Thoracic aorta (tissue), 2 donors: Measurements from ENCODE around the gene TMEM198. TPM values are rescaled to one million over a fixed set of nuclear protein-coding genes. Genes with fewer than 3 reads are reported as not detected.

ENCODE experiments used
- ATAC-seq: fragments of 150-250 bp; one replicate; pipeline ENCODE4 v1.8.0; 2017; ENCODE audit warnings: low read depth; ENCODE audit not compliant: insufficient number of reproducible peaks, low FRiP score
- DNase-seq: peaks from one replicate; pipeline ENCODE4 v3.0.0-alpha.2; 2020; ENCODE audit warnings: low spot score
- H3K27ac ChIP-seq, 2 donors: fragments of 200-600 bp; sonication (generic); 1 replicate in 1 of 2; 2 replicates in 1 of 2; pipeline ENCODE4 v1.5.1; 2016; ENCODE audit warnings: mild to moderate bottlenecking in 2 of 2, moderate library complexity in 2 of 2
- H3K27me3 ChIP-seq: fragments of 200-600 bp; sonication (generic); replicated peaks from 2 replicates; pipeline ENCODE4 v1.6.0; 2016; ENCODE audit warnings: mild to moderate bottlenecking; ENCODE audit not compliant: insufficient read depth
- H3K36me3 ChIP-seq: fragments of 200-600 bp; sonication (generic); one replicate; pipeline ENCODE4 v1.5.1; 2016
- H3K4me1 ChIP-seq, 2 donors: fragments of 200-600 bp; sonication (generic); 1 replicate in 1 of 2; 2 replicates in 1 of 2; pipeline versions ENCODE4 v1.5.1 to v1.6.0; 2016; ENCODE audit warnings: low read depth in 2 of 2, mild to moderate bottlenecking in 1 of 2; ENCODE audit not compliant: control insufficient read depth in 1 of 2
- H3K4me3 ChIP-seq: fragments of 200-600 bp; sonication (generic); 2 replicates; pipeline ENCODE4 v1.5.1; 2016; ENCODE audit warnings: mild to moderate bottlenecking
- H3K9me3 ChIP-seq: fragments of 200-600 bp; sonication (generic); 2 replicates; pipeline ENCODE4 v1.5.1; 2016
- total RNA-seq, 2 donors: library from RNA; depleted of rRNA; stranded (reverse); fragments of >200 nt; gene quantifications; one replicate each; pipeline versions ENCODE4 v1.1.0 to v1.2.3, GENCODE V29; 2016
- TF ChIP-seq, protein P1 (sequence below): fragments of 200-600 bp; sonication (generic); IDR thresholded peaks from one replicate; pipeline ENCODE4 v1.5.1; 2019; ENCODE audit warnings: antibody characterized with exemption

Gene TMEM198
- total RNA-seq, 2 donors from 2014 or later: 1.4 to 3.9 TPM

DNA sequence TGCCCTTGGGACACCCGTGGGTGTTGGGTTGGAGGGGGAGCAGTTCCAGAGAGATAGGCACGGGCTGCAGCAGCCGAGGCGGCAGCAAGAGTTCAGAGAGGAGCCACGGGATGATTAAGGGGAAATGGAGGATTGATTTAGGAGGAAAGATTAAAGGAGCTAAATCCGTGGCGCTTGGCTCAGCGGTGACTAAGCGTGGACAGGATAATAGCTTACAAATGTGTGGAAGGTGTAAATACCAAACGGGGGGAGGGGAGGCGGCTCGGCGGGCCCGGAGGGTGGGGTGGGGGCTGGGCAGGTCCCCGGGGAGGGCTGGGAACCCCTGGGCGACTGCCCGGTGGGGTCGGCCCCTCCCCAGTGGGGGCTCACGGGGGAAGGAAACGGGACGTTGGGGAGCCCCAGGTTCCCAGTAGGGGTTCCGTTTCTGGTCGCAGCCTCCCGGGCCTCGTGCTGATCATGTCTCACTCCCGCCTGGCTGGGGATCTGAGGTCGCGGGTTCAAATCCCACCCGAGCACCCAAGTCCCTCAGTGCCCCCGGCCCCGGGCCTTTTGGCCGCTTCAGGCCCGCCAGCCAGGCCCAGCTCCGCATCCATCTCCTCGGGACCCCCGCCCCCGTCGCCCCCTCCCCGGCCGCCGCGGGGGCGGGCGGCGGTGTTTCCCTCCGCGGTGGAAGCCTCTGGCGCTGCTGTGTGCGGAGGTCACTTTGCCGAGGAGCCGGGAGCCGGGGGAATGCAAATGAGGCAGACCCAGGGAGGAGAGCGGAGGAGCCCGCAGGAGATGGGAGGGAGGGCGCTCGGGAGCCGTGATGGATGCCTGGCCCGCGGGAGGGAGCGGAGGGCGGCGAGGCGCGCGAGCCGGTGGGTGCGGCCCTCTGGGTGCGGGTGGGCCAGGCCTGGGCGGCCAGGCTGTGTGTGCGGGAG lies 21.5 kb upstream of the TMEM198 start:
- Histone ChIP-seq H3K36me3 (no peaks in the 10 kb centered on the region), H3K27me3 (no peaks in the 10 kb centered on the region), H3K4me1 (peaks cover 0 to 25% of the 10 kb centered on the region in 2 donors), H3K9me3 (no peaks in the 10 kb centered on the region), H3K4me3 (peak overlapping the region; percentile 66), H3K27ac (peak overlapping the region in 1 of 2 donors; percentile 29)
- DNase-seq (no peak), ATAC-seq (no peak)
- TF ChIP-seq, protein P1, sequence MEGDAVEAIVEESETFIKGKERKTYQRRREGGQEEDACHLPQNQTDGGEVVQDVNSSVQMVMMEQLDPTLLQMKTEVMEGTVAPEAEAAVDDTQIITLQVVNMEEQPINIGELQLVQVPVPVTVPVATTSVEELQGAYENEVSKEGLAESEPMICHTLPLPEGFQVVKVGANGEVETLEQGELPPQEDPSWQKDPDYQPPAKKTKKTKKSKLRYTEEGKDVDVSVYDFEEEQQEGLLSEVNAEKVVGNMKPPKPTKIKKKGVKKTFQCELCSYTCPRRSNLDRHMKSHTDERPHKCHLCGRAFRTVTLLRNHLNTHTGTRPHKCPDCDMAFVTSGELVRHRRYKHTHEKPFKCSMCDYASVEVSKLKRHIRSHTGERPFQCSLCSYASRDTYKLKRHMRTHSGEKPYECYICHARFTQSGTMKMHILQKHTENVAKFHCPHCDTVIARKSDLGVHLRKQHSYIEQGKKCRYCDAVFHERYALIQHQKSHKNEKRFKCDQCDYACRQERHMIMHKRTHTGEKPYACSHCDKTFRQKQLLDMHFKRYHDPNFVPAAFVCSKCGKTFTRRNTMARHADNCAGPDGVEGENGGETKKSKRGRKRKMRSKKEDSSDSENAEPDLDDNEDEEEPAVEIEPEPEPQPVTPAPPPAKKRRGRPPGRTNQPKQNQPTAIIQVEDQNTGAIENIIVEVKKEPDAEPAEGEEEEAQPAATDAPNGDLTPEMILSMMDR: no peak

DNA sequence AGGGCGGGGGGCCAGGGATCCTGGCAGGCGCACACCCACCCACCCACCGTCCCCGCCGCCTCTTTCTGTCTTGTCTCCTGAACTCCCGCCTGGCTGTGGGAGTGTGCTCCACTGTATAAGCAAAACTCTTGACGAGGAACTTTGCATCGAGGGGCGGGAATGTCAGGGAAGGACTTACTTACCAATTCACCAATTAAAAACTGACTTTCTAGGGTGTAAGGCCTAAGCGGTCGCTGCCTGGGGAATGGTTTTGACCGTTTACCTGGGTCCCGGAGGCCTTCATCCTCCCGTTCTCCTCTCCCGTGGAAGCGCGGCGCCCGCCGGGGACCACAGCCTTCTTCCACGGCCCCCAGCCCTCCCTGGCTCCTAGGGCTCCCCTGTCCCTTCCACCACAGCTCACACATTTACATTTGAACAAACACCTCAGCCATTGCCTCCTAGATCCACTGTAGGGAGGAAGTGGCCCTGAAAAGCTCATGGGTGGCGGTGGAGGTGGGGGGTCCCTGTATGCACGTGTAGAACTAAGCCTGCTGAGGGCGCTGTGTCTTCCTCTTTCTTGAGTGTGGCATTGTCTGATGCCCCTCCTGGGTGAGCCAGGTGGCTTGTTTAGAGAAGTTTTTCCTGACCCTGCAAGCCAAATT lies 20.7 kb upstream of the TMEM198 start:
- TF ChIP-seq, protein P1: no peak
- H3K4me3 ChIP-seq: peak overlapping the region; percentile 66
- H3K36me3 ChIP-seq: no peaks in the 10 kb centered on the region
- ATAC-seq (no peak), DNase-seq (no peak)
- H3K27me3 ChIP-seq: no peaks in the 10 kb centered on the region
- peaks cover 0 to 25% of the 10 kb centered on the region in 2 donors for H3K4me1 ChIP-seq
- H3K27ac ChIP-seq: no peak overlapping the region
- H3K9me3 ChIP-seq: no peaks in the 10 kb centered on the region

DNA sequence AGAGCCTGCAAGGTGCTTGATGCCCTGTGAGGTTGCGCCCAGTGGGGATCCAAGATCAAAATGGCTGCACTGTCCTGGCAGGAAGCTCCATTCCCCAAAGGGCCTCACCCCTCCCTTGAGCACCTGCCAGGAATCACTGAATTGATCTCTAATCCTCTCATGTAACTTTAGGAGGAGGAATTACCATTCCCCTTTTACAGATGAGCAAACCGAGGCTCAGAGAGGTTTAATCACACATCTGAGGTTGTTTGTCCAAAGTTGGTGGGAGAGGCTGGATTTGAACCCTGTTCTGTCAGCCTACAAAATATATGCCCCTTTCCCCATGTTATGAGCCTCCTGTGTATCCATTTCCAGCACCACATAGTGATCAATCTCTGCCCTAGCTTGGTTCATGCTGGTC lies 19.0 kb upstream of the TMEM198 start:
- Histone ChIP-seq H3K4me3 (no peak overlapping the region), H3K27ac (no peak overlapping the region), H3K4me1 (peaks cover 0 to 29% of the 10 kb centered on the region in 2 donors), H3K27me3 (no peaks in the 10 kb centered on the region), H3K9me3 (no peaks in the 10 kb centered on the region), H3K36me3 (no peaks in the 10 kb centered on the region)
- ATAC-seq (no peak), DNase-seq (no peak)
- TF ChIP-seq, protein P1: no peak

DNA sequence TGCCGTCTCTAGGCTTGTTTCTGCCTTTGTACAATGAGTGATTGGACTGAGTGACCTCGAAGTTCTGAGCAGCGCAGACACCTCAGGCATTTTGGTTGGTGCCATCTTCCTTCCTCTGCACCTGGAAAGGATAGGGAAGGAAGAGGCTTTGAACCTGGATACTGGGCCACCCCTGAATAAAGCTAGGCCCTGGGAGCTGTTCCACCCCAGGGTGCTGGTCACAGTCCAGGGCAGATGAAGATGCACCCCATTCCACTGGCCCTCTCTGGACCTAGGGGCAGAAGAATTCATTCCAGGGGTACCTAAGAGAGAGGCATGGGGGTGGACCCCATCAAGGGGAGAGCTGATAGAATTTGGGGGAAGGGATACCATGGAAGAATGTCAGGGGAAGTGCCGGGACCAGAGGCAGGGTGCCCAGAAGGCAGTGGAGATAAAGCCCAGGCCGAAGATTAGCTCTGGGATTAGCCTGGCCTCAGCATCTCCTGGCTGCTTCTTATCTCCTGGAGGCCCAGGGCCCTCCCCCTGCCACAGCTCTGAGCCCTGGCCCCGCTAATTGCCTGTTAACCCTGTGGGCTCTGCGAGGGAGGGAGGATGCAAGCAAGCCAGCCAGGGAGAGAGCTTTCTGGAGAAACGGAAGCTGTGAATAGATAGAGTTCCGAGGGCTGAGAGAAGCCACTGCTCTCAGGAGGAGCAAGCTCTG lies 18.1 kb upstream of the TMEM198 start:
- Histone ChIP-seq H3K4me1 (peaks cover 0 to 34% of the 10 kb centered on the region in 2 donors), H3K36me3 (no peaks in the 10 kb centered on the region), H3K4me3 (no peak overlapping the region), H3K27ac (no peak overlapping the region), H3K9me3 (no peaks in the 10 kb centered on the region), H3K27me3 (no peaks in the 10 kb centered on the region)
- DNase-seq: no peak
- TF ChIP-seq, protein P1: no peak
- no peak for ATAC-seq
